WTC11 (cell line): ENCODE results near the gene PPP2R2C. TPM values are rescaled to one million over a fixed set of nuclear protein-coding genes. Genes with fewer than 3 reads are reported as not detected.

ENCODE experiments used
- ATAC-seq: fragments of 200-7000 bp; cut with Tn5 transposase; 2 replicates; pipeline ENCODE4 v1.10.0; 2021; ENCODE audit warnings: mild to moderate bottlenecking, moderate library complexity
- CTCF ChIA-PET: fragments of 300-600 bp; sonication (Branson Sonifier 250); formaldehyde crosslinking; loops from one replicate; lab custom pipeline; 2021; ENCODE audit warnings: antibody characterized with exemption; lab: Charles Lee
- POLR2A ChIA-PET: fragments of 350-600 bp; sonication (Branson Sonifier 250); formaldehyde crosslinking; loops from one replicate; lab custom pipeline; 2021; ENCODE audit warnings: antibody characterized with exemption; lab: Charles Lee
- DNase-seq: peaks from one replicate; pipeline ENCODE4 v3.0.0; 2021; ENCODE audit warnings: low spot score
- H3K27ac Mint-ChIP-seq: 2 replicates; pipeline ENCODE4 v1.8.0; 2021; ENCODE audit warnings: mixed read lengths
- H3K27me3 Mint-ChIP-seq: 2 replicates; pipeline ENCODE4 v1.8.0; 2021; ENCODE audit warnings: low read depth, mild to moderate bottlenecking, moderate library complexity, mixed read lengths
- H3K36me3 Mint-ChIP-seq: 2 replicates; pipeline ENCODE4 v1.8.0; 2021; ENCODE audit warnings: mixed read lengths
- H3K4me1 Mint-ChIP-seq: 2 replicates; pipeline ENCODE4 v1.8.0; 2022; ENCODE audit warnings: mixed read lengths
- H3K4me3 Mint-ChIP-seq: 2 replicates; pipeline ENCODE4 v1.8.0; 2021; ENCODE audit warnings: mild to moderate bottlenecking, moderate library complexity, mixed read lengths
- H3K9me3 Mint-ChIP-seq: 2 replicates; pipeline ENCODE4 v1.8.0; 2021; ENCODE audit warnings: mixed read lengths
- AFF4 ChIP-seq: sonication (generic); formaldehyde crosslinking; IDR thresholded peaks from 2 replicates; pipeline ENCODE4 v1.8.1; 2023; ENCODE audit warnings: mild to moderate bottlenecking, missing genetic modification reagents, borderline replicate concordance
- ARID4B ChIP-seq: sonication (generic); formaldehyde crosslinking; IDR thresholded peaks from 2 replicates; pipeline ENCODE4 v1.8.0; 2023; ENCODE audit warnings: missing genetic modification reagents, mild to moderate bottlenecking, borderline replicate concordance
- ATF6 ChIP-seq: sonication (generic); formaldehyde crosslinking; IDR thresholded peaks from 2 replicates; pipeline ENCODE4 v1.8.1; 2023; ENCODE audit warnings: mild to moderate bottlenecking, missing genetic modification reagents
- FOXJ3 ChIP-seq: sonication (generic); formaldehyde crosslinking; IDR thresholded peaks from 2 replicates; pipeline ENCODE4 v1.9.0; 2021; ENCODE audit warnings: missing genetic modification reagents, mild to moderate bottlenecking, borderline replicate concordance
- IRF1 ChIP-seq: sonication (generic); formaldehyde crosslinking; IDR thresholded peaks from 2 replicates; pipeline ENCODE4 v1.8.0; 2023; ENCODE audit warnings: missing genetic modification reagents
- RELA ChIP-seq: sonication (generic); formaldehyde crosslinking; IDR thresholded peaks from 2 replicates; pipeline ENCODE4 v1.8.1; 2022; ENCODE audit warnings: missing genetic modification reagents, mild to moderate bottlenecking, borderline replicate concordance
- TCF7 ChIP-seq: sonication (generic); formaldehyde crosslinking; IDR thresholded peaks from 2 replicates; pipeline ENCODE4 v1.8.0; 2022; ENCODE audit warnings: mild to moderate bottlenecking, low read depth, missing genetic modification reagents, moderate library complexity
- TEAD1 ChIP-seq: sonication (generic); formaldehyde crosslinking; IDR thresholded peaks from 2 replicates; pipeline ENCODE4 v1.8.0; 2022; ENCODE audit warnings: mild to moderate bottlenecking, missing genetic modification reagents
- TP53 ChIP-seq: sonication (generic); formaldehyde crosslinking; IDR thresholded peaks from 2 replicates; pipeline ENCODE4 v1.8.1; 2023; ENCODE audit warnings: mild to moderate bottlenecking, missing genetic modification reagents
- ZBTB43 ChIP-seq: sonication (generic); formaldehyde crosslinking; IDR thresholded peaks from 2 replicates; pipeline ENCODE4 v1.8.1; 2023; ENCODE audit warnings: mild to moderate bottlenecking, missing genetic modification reagents
- ZNF219 ChIP-seq: sonication (generic); formaldehyde crosslinking; IDR thresholded peaks from 2 replicates; pipeline ENCODE4 v1.8.0; 2023; ENCODE audit warnings: missing genetic modification reagents, mild to moderate bottlenecking, borderline replicate concordance
- ZNF416 ChIP-seq: fragments of 250-450 bp; sonication (Bioruptor Pico); IDR thresholded peaks from 2 replicates; pipeline ENCODE4 v1.9.0; 2021; ENCODE audit warnings: mild to moderate bottlenecking, inconsistent platforms
- ZNF423 ChIP-seq: fragments of 250-450 bp; sonication (Bioruptor Pico); IDR thresholded peaks from 2 replicates; pipeline ENCODE4 v2.1.2; 2022; ENCODE audit warnings: mild to moderate bottlenecking, moderate library complexity
- ZSCAN18 ChIP-seq: fragments of 250-450 bp; sonication (Bioruptor Pico); IDR thresholded peaks from 2 replicates; pipeline ENCODE4 v2.1.2; 2022; ENCODE audit warnings: mild to moderate bottlenecking, moderate library complexity
- total RNA-seq: library from RNA; stranded (reverse); gene quantifications from 3 replicates; pipeline ENCODE4 v1.2.3, GENCODE V29; 2021

Gene PPP2R2C
- total RNA-seq, 1 experiment from 2014 or later: 11.5 TPM

GRCh38 chr4:6452116-6452896 is 20.1 kb downstream of the PPP2R2C start (continued):
- no peak for TF ChIP-seq ZSCAN18

- TF ChIP-seq TCF7 (CRISPR knock-in tag) (no peak), ZNF423 (CRISPR knock-in tag) (no peak)
- Mint-ChIP-seq H3K27ac (no peak overlapping the region), H3K36me3 (no peaks in the 10 kb centered on the region), H3K4me3 (no peak overlapping the region), H3K27me3 (no peaks in the 10 kb centered on the region), H3K4me1 (peaks cover 10% of the 10 kb centered on the region), H3K9me3 (no peaks in the 10 kb centered on the region)
- DNase-seq: no peak
- ATAC-seq: no peak
- ChIA-PET CTCF (interaction anchor here (1.4 to 1.7 kb wide), 2 partner anchors 95 to 229 kb away, joined by 3 to 5 read pairs; no protein-coding TSS in a partner anchor), POLR2A (no interaction called here)
Measured at GRCh38 chr4:6451309-6451708, 21.1 kb downstream of the PPP2R2C start.

GRCh38 chr4:6450709-6451108 is 21.7 kb downstream of the PPP2R2C start:
- DNase-seq (no peak), ATAC-seq (no peak)
- H3K4me1 Mint-ChIP-seq: peaks cover 11% of the 10 kb centered on the region
- no peaks in the 10 kb centered on the region for H3K27me3 Mint-ChIP-seq
- POLR2A ChIA-PET: no interaction called here
- H3K36me3 Mint-ChIP-seq: no peaks in the 10 kb centered on the region
- H3K4me3 Mint-ChIP-seq: no peak overlapping the region
- CTCF ChIA-PET: interaction anchor here (0.6 to 1.7 kb wide), 4 partner anchors 96 to 230 kb away, joined by 3 to 5 read pairs (median 3); no protein-coding TSS in a partner anchor
- H3K9me3 Mint-ChIP-seq: no peaks in the 10 kb centered on the region
- TF ChIP-seq TP53 (CRISPR knock-in tag) (no peak), FOXJ3 (no peak), ZNF416 (CRISPR knock-in tag) (no peak), ARID4B (CRISPR knock-in tag) (no peak)
- no peak overlapping the region for H3K27ac Mint-ChIP-seq

GRCh38 chr4:6449746-6450369 is 22.6 kb downstream of the PPP2R2C start:
- Mint-ChIP-seq H3K27ac (0 out of 2 replicates have a peak overlapping the region, but pooled peaks have one; percentile 10), H3K36me3 (no peaks in the 10 kb centered on the region), H3K27me3 (no peaks in the 10 kb centered on the region), H3K4me3 (no peak overlapping the region), H3K4me1 (peaks cover 11% of the 10 kb centered on the region), H3K9me3 (no peaks in the 10 kb centered on the region)
- ATAC-seq (no peak), DNase-seq (no peak)
- ChIA-PET CTCF (interaction anchor here (0.8 to 1.7 kb wide), 3 partner anchors 97 to 231 kb away, joined by 3 to 5 read pairs (median 3); no protein-coding TSS in a partner anchor), POLR2A (no interaction called here)
- TF ChIP-seq AFF4 (CRISPR knock-in tag) (no peak), ZNF219 (CRISPR knock-in tag) (no peak), ATF6 (no peak), ZBTB43 (no peak), TEAD1 (no peak), IRF1 (CRISPR knock-in tag) (no peak), RELA (CRISPR knock-in tag) (no peak)
